ENCODE data around the gene SFTA2.

DNA sequence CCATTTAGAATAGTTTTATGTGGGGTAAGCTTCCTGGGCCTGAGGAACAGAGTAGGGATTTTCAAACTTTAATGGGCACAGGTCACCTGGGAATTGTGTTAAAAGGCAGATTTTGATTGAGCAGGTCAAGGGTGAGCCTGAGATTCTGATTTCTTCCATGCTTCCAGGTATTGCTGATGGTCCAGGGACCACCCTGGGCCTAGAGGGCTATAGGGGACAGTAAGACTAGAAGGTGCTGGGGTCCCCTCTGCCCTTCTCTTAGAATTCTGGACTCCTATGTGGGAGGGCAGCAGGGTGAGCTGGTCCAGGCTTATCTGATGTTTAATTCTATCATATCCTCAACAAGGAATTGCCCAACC, 45.1 kb downstream of the SFTA2 start:
- TF ChIP-seq, protein P1, sequence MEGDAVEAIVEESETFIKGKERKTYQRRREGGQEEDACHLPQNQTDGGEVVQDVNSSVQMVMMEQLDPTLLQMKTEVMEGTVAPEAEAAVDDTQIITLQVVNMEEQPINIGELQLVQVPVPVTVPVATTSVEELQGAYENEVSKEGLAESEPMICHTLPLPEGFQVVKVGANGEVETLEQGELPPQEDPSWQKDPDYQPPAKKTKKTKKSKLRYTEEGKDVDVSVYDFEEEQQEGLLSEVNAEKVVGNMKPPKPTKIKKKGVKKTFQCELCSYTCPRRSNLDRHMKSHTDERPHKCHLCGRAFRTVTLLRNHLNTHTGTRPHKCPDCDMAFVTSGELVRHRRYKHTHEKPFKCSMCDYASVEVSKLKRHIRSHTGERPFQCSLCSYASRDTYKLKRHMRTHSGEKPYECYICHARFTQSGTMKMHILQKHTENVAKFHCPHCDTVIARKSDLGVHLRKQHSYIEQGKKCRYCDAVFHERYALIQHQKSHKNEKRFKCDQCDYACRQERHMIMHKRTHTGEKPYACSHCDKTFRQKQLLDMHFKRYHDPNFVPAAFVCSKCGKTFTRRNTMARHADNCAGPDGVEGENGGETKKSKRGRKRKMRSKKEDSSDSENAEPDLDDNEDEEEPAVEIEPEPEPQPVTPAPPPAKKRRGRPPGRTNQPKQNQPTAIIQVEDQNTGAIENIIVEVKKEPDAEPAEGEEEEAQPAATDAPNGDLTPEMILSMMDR (IDR thresholded peaks at IDR 0.05) = no peak
- TF ChIP-seq POLR2A (IDR thresholded peaks at IDR 0.05) = no peak

Measured in esophagus squamous epithelium (tissue), 4 donors.